ENCODE results near the gene NHEJ1. TPM values are rescaled to one million over a fixed set of nuclear protein-coding genes. Genes with fewer than 3 reads are reported as not detected.

Gene NHEJ1
- total and polyA plus RNA-seq, 2 donors (not counting 3 experiments of a cell fraction or from before 2014, with no cell fraction given): 12.8 to 12.9 TPM

DNA sequence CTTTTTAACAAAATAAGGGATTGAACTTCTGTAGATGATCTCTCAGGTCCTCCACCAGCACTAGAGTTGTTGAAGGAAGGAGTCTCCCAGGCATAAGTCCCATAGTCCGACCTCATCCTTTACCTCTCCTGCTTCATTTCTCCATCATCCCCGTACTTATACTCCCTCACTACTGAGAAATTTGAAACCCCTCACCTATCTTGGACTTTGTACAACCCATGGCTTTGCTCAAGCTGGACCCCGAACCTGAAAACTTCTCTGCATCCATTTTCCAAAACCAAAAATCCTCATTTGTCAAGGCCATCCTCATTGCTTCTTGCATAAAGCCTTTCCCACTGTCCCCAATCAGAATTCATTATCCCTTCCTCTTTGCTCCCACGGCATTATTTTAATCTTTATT, 482 bp upstream of the NHEJ1 start:
- Histone ChIP-seq H4K20me1 (replicated peaks; ENCODE audit: control insufficient read depth, extremely low read depth, insufficient read depth, low read length) (no peaks in the 10 kb centered on the region), H3K27me3 (ENCODE audit: control insufficient read depth in 2 of 2, insufficient read depth in 2 of 2, low read length in 2 of 2) (no peaks in the 10 kb centered on the region), H3K4me3 (replicated peaks in 1 of 3; ENCODE audit: insufficient read depth in 1 of 3, low read depth in 1 of 3, low read length in 3 of 3) (peak overlapping the region in 1 of 3 experiments; percentile 16), H3K4me1 (ENCODE audit: control insufficient read depth, extremely low read depth, insufficient read depth, low read length) (peaks cover 10% of the 10 kb centered on the region), H3K9ac (replicated peaks; ENCODE audit: extremely low read depth, insufficient read depth, low read length) (no peak overlapping the region), H3K79me2 (ENCODE audit: control insufficient read depth, insufficient read depth, low read length) (no peaks in the 10 kb centered on the region), H3K36me3 (ENCODE audit: control insufficient read depth in 2 of 2, extremely low read depth in 1 of 2, insufficient read depth in 2 of 2, low read length in 2 of 2) (peaks cover 2 to 3% of the 10 kb centered on the region in 2 experiments), H3K4me2 (ENCODE audit: insufficient read depth, low read length) (peak overlapping the region; percentile 37), H3K9me1 (replicated peaks; ENCODE audit: control insufficient read depth, extremely low read depth, insufficient read depth, low read length) (no peaks in the 10 kb centered on the region), H3K9me3 (replicated peaks; ENCODE audit: control insufficient read depth, insufficient read depth, low read length) (no peaks in the 10 kb centered on the region), H3K27ac (ENCODE audit: insufficient read depth, low read depth, low read length) (no peak overlapping the region), H2AFZ (ENCODE audit: low read depth, low read length) (peak overlapping the region; percentile 12)
- TF ChIP-seq EZH2 (IDR thresholded peaks at IDR 0.05; ENCODE audit: borderline replicate concordance, low read depth, low read length, severe bottlenecking): no peak
- TF ChIP-seq GATA2 (IDR thresholded peaks at IDR 0.05; ENCODE audit: insufficient read depth, insufficient read length, low read depth, low read length): no peak
- TF ChIP-seq MYC (IDR thresholded peaks at IDR 0.05; ENCODE audit: low read depth, low read length): no peak
- no peak for TF ChIP-seq FOS (IDR thresholded peaks at IDR 0.05; ENCODE audit: borderline replicate concordance, insufficient read depth, low read length)
- TF ChIP-seq CTCF (IDR thresholded peaks at IDR 0.05; ENCODE audit: extremely low read depth in 1 of 2, insufficient read depth in 1 of 2, low read depth in 1 of 2, low read length in 2 of 2): no peak
- no peak for TF ChIP-seq JUN (IDR thresholded peaks at IDR 0.05; ENCODE audit: borderline replicate concordance, insufficient read depth, insufficient read length, low read depth)
- TF ChIP-seq POLR2AphosphoS5 (IDR thresholded peaks at IDR 0.05; ENCODE audit: insufficient read depth, low read depth, low read length): no peak
- TF ChIP-seq, protein P1, sequence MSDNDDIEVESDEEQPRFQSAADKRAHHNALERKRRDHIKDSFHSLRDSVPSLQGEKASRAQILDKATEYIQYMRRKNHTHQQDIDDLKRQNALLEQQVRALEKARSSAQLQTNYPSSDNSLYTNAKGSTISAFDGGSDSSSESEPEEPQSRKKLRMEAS (IDR thresholded peaks at IDR 0.05; ENCODE audit: insufficient read depth, insufficient read length): no peak
- TF ChIP-seq POLR2A (IDR thresholded peaks at IDR 0.05; ENCODE audit: low read depth, low read length): no peak
- ChIA-PET POLR2A (no interaction called here), CTCF (no interaction called here)
- DNase-seq (ENCODE audit: low read depth, low spot score): no peak
- BruUV-seq (replicated peaks): no TSS peak
- intact Hi-C loops (cut with micrococcal nuclease) (loop anchor here (2.0 kb wide), 1 partner anchor 58 kb away; the partner anchor contains the start of gene ABCB6), dilution Hi-C loops (cut with MboI; ENCODE audit: extremely low pct_ligation_motif_present, low sequenced_read_pairs) (no loop called here)
- no peak for FAIRE-seq
